Smooth muscle cell (in vitro differentiated cells): ENCODE measurements around the gene CTU2. TPM values are rescaled to one million over a fixed set of nuclear protein-coding genes. Genes with fewer than 3 reads are reported as not detected.

Source experiments
- DNase-seq: peaks from one replicate; lab custom pipeline; 2025; ENCODE audit not compliant: unreplicated experiment; lab: John Stamatoyannopoulos, UW
- H2AFZ ChIP-seq: fragments of 200-600 bp; sonication (generic); 2 replicates; pipeline ENCODE4 v1.6.0; 2016; ENCODE audit warnings: antibody characterized with exemption, low read depth, mild to moderate bottlenecking
- H3F3A ChIP-seq: fragments of 200-600 bp; sonication (generic); 2 replicates; pipeline ENCODE4 v1.6.0; 2017; ENCODE audit warnings: antibody characterized with exemption, low read depth
- H3K27ac ChIP-seq: fragments of 200-600 bp; sonication (generic); 2 replicates; pipeline ENCODE4 v1.5.1; 2016; ENCODE audit warnings: low read depth, mild to moderate bottlenecking
- H3K27me3 ChIP-seq: fragments of 200-600 bp; sonication (generic); 2 replicates; pipeline ENCODE4 v1.6.1; 2016; ENCODE audit warnings: low read depth, mild to moderate bottlenecking
- H3K36me3 ChIP-seq: fragments of 200-600 bp; sonication (generic); 2 replicates; pipeline ENCODE4 v1.5.1; 2016; ENCODE audit warnings: low read depth
- H3K4me1 ChIP-seq: fragments of 200-600 bp; sonication (generic); 2 replicates; pipeline ENCODE4 v1.5.1; 2016; ENCODE audit warnings: low read depth
- H3K4me2 ChIP-seq: fragments of 200-600 bp; sonication (generic); 2 replicates; pipeline ENCODE4 v1.6.0; 2016; ENCODE audit warnings: mild to moderate bottlenecking
- H3K4me3 ChIP-seq: fragments of 200-600 bp; sonication (generic); 2 replicates; pipeline ENCODE4 v1.5.1; 2016; ENCODE audit warnings: mild to moderate bottlenecking
- H3K79me2 ChIP-seq: fragments of 200-600 bp; sonication (generic); 2 replicates; pipeline ENCODE4 v1.6.0; 2016; ENCODE audit warnings: low read depth, mild to moderate bottlenecking
- H3K9ac ChIP-seq: fragments of 200-600 bp; sonication (generic); 2 replicates; pipeline ENCODE4 v1.6.0; 2016; ENCODE audit warnings: low read depth
- H3K9me3 ChIP-seq: fragments of 200-600 bp; sonication (generic); replicated peaks from 2 replicates; pipeline ENCODE4 v1.5.1; 2016; ENCODE audit warnings: low read depth
- H4K20me1 ChIP-seq: fragments of 200-600 bp; sonication (generic); 2 replicates; pipeline ENCODE4 v1.6.0; 2016; ENCODE audit warnings: low read depth
- CTCF ChIP-seq: fragments of 200-600 bp; sonication (generic); IDR thresholded peaks from 2 replicates; pipeline ENCODE4 v1.5.1; 2017; ENCODE audit warnings: borderline replicate concordance, mild to moderate bottlenecking, antibody characterized with exemption; ENCODE audit not compliant: insufficient read depth, poor library complexity, severe bottlenecking
- WGBS: methylation state at CpG from one replicate; pipeline ENCODE4 v1.1.7; 2016; ENCODE audit warnings: low lambda C conversion rate; 5-methylcytosine and 5-hydroxymethylcytosine counted together
- polyA plus RNA-seq: library from polyadenylated mRNA; unstranded; fragments of >200 nt; fragmentation: Nextera tagmentation; extraction: Ambion mirVana; gene quantifications from 2 replicates; pipeline ENCODE4 v1.2.1, GENCODE V29; 2016
- total RNA-seq: library from RNA; depleted of rRNA; stranded (reverse); fragments of >200 nt; gene quantifications from 2 replicates; pipeline ENCODE4 v1.2.3, GENCODE V29; 2014

Gene CTU2
- total and polyA plus RNA-seq, 2 experiments from 2014 or later = 5.8 to 21.3 TPM

- H2AFZ ChIP-seq = no peak overlapping the region
Observed at GRCh38 chr16:88672776-88673175, 33.5 kb upstream of the CTU2 start.

GRCh38 chr16:88673716-88674379 is 32.5 kb upstream of the CTU2 start:
- no peak overlapping the region for H3K27ac ChIP-seq
- no peaks in the 10 kb centered on the region for H3K36me3 ChIP-seq
- no peaks in the 10 kb centered on the region for H4K20me1 ChIP-seq
- no peaks in the 10 kb centered on the region for H3K27me3 ChIP-seq
- H3K4me3 ChIP-seq = no peak overlapping the region
- no peaks in the 10 kb centered on the region for H3K4me1 ChIP-seq
- no peaks in the 10 kb centered on the region for H3F3A ChIP-seq
- no peaks in the 10 kb centered on the region for H3K79me2 ChIP-seq
- no peak for TF ChIP-seq CTCF
- WGBS = 98% methylated on average over 19 of the region's 19 CpGs
- H2AFZ ChIP-seq = no peak overlapping the region
- no peaks in the 10 kb centered on the region for H3K9me3 ChIP-seq
- H3K4me2 ChIP-seq = no peak overlapping the region
- H3K9ac ChIP-seq = no peak overlapping the region
- DNase-seq = no peak

More at GRCh38 chr16:88672776-88673175, 33.5 kb upstream of the CTU2 start:
- Histone ChIP-seq H3K4me2 (no peak overlapping the region), H3K9me3 (no peaks in the 10 kb centered on the region), H3K4me1 (no peaks in the 10 kb centered on the region), H3K36me3 (no peaks in the 10 kb centered on the region), H3K9ac (no peak overlapping the region), H3K4me3 (no peak overlapping the region), H3F3A (no peaks in the 10 kb centered on the region), H3K27me3 (no peaks in the 10 kb centered on the region), H3K27ac (no peak overlapping the region), H4K20me1 (no peaks in the 10 kb centered on the region), H3K79me2 (no peaks in the 10 kb centered on the region)
- TF ChIP-seq CTCF = no peak
- WGBS = 57% methylated on average over 11 of the region's 11 CpGs
- no peak for DNase-seq

- DNase-seq = no peak
- Histone ChIP-seq H2AFZ (no peak overlapping the region), H3K9me3 (no peaks in the 10 kb centered on the region), H3K4me3 (no peak overlapping the region), H3K4me2 (no peak overlapping the region), H3K27me3 (no peaks in the 10 kb centered on the region), H3K27ac (no peak overlapping the region), H3K9ac (no peak overlapping the region), H3K36me3 (no peaks in the 10 kb centered on the region), H4K20me1 (no peaks in the 10 kb centered on the region), H3K79me2 (no peaks in the 10 kb centered on the region), H3F3A (no peaks in the 10 kb centered on the region), H3K4me1 (no peaks in the 10 kb centered on the region)
- no peak for TF ChIP-seq CTCF
- WGBS = 96% methylated on average over 22 of the region's 22 CpGs
Observed at GRCh38 chr16:88676502-88677242, 29.6 kb upstream of the CTU2 start.
